HUES64 (cell line): ENCODE results near the gene SRGAP2.
"Not testable (repeated sequence)": the region's sequence is repeated elsewhere in the genome, so short reads cannot be mapped to it uniquely, and the experiment has no call there.

ENCODE experiments used
- H3K27ac ChIP-seq: 2 replicates; pipeline ENCODE4 v1.7.0; 2013; ENCODE audit warnings: low read depth, low read length, inconsistent platforms
- H3K27me3 ChIP-seq: 2 replicates; pipeline ENCODE4 v1.6.1; 2013; ENCODE audit warnings: mild to moderate bottlenecking, low read length; ENCODE audit not compliant: insufficient read depth
- H3K36me3 ChIP-seq: 2 replicates; pipeline ENCODE4 v1.6.1; 2013; ENCODE audit warnings: mild to moderate bottlenecking, low read length; ENCODE audit not compliant: insufficient read depth
- H3K4me1 ChIP-seq: 2 replicates; pipeline ENCODE4 v1.6.1; 2013; ENCODE audit warnings: mild to moderate bottlenecking, low read length, moderate library complexity; ENCODE audit not compliant: insufficient read depth
- H3K4me3 ChIP-seq: 2 replicates; pipeline ENCODE4 v1.5.1; 2013; ENCODE audit warnings: mild to moderate bottlenecking, low read length, moderate library complexity
- H3K9ac ChIP-seq: 2 replicates; pipeline ENCODE4 v1.6.1; 2013; ENCODE audit warnings: mild to moderate bottlenecking, low read depth, low read length
- H3K9me3 ChIP-seq: 2 replicates; pipeline ENCODE4 v1.6.1; 2013; ENCODE audit warnings: low read depth, low read length; ENCODE audit not compliant: insufficient read depth
- WGBS: fragments of 150-250, 120-280 bp; methylation state at CpG from one replicate; pipeline ENCODE4 v1.1.7; 2013; ENCODE audit warnings: missing lambda C conversion rate; 5-methylcytosine and 5-hydroxymethylcytosine counted together

SRGAP2 gene

GRCh38 chr1:206232970-206233645, 29.8 kb downstream of the SRGAP2 start:
- not testable (repeated sequence) for H3K9ac ChIP-seq, H3K4me1 ChIP-seq, H3K36me3 ChIP-seq, H3K4me3 ChIP-seq, H3K27me3 ChIP-seq, H3K27ac ChIP-seq, H3K9me3 ChIP-seq
- 57% methylated on average over 2 of the region's 5 CpGs for WGBS

GRCh38 chr1:206234189-206234916, 31.0 kb downstream of the SRGAP2 start:
- H3K4me1 ChIP-seq, H3K4me3 ChIP-seq, H3K36me3 ChIP-seq, H3K27me3 ChIP-seq, H3K9ac ChIP-seq, H3K9me3 ChIP-seq, H3K27ac ChIP-seq: not testable (repeated sequence)
- WGBS, result 98% methylated on average over 3 of the region's 3 CpGs

GRCh38 chr1:206235190-206235589, 31.8 kb downstream of the SRGAP2 start:
- H3K27ac ChIP-seq, H3K36me3 ChIP-seq, H3K9ac ChIP-seq, H3K4me3 ChIP-seq, H3K27me3 ChIP-seq, H3K9me3 ChIP-seq, H3K4me1 ChIP-seq: not testable (repeated sequence)
- no CpG with 5 or more reads among the region's 2 CpGs for WGBS

- H3K9ac ChIP-seq, H3K27me3 ChIP-seq, H3K36me3 ChIP-seq, H3K9me3 ChIP-seq, H3K4me3 ChIP-seq, H3K27ac ChIP-seq, H3K4me1 ChIP-seq: not testable (repeated sequence)
- WGBS, result 96% methylated on average over 4 of the region's 4 CpGs
Observed at GRCh38 chr1:206240288-206240687, 36.9 kb downstream of the SRGAP2 start.

GRCh38 chr1:206243335-206243734, 40.0 kb downstream of the SRGAP2 start:
- H3K27ac ChIP-seq, H3K27me3 ChIP-seq, H3K9me3 ChIP-seq, H3K9ac ChIP-seq, H3K4me1 ChIP-seq, H3K36me3 ChIP-seq, H3K4me3 ChIP-seq: not testable (repeated sequence)
- WGBS, result 91% methylated on average over 1 of the region's 3 CpGs

- not testable (repeated sequence) for H3K9me3 ChIP-seq, H3K4me1 ChIP-seq, H3K36me3 ChIP-seq, H3K27me3 ChIP-seq, H3K4me3 ChIP-seq, H3K9ac ChIP-seq, H3K27ac ChIP-seq
- 83% methylated on average over 1 of the region's 3 CpGs for WGBS
Observed at GRCh38 chr1:206245479-206245878, 42.1 kb downstream of the SRGAP2 start.

GRCh38 chr1:206246129-206246886, 43.0 kb downstream of the SRGAP2 start:
- H3K9ac ChIP-seq, H3K27ac ChIP-seq, H3K36me3 ChIP-seq, H3K27me3 ChIP-seq, H3K4me3 ChIP-seq, H3K9me3 ChIP-seq, H3K4me1 ChIP-seq: not testable (repeated sequence)
- WGBS, result no CpG with 5 or more reads among the region's 10 CpGs

GRCh38 chr1:206250953-206251681, 47.8 kb downstream of the SRGAP2 start:
- not testable (repeated sequence) for H3K27me3 ChIP-seq, H3K36me3 ChIP-seq, H3K4me1 ChIP-seq, H3K9ac ChIP-seq, H3K4me3 ChIP-seq, H3K9me3 ChIP-seq, H3K27ac ChIP-seq
- WGBS, result 78% methylated on average over 2 of the region's 3 CpGs

- H3K4me1 ChIP-seq, H3K27ac ChIP-seq, H3K9me3 ChIP-seq, H3K27me3 ChIP-seq, H3K4me3 ChIP-seq, H3K36me3 ChIP-seq, H3K9ac ChIP-seq: not testable (repeated sequence)
- 84% methylated on average over 7 of the region's 8 CpGs for WGBS
Observed at GRCh38 chr1:206252680-206253335, 49.5 kb downstream of the SRGAP2 start.
